LNCaP clone FGC (cell line): Measurements from ENCODE around the gene PBX1.
"Not testable (repeated sequence)": the region's sequence is repeated elsewhere in the genome, so short reads cannot be mapped to it uniquely, and the experiment has no call there.

Experiments
- DNase-seq: peaks from one replicate; pipeline ENCODE4 v3.0.0-alpha.2; 2011; ENCODE audit warnings: low read depth
- H3K4me3 ChIP-seq: 2 replicates; pipeline ENCODE4 v1.5.1; 2011; ENCODE audit warnings: mild to moderate bottlenecking, low read depth, low read length, control low read depth
- TF ChIP-seq, protein P1 (sequence below): IDR thresholded peaks from 2 replicates; pipeline ENCODE4 v1.5.1; 2012; ENCODE audit warnings: mild to moderate bottlenecking; ENCODE audit not compliant: control insufficient read depth, insufficient read depth; ENCODE audit errors: extremely low read depth

PBX1 gene

DNA sequence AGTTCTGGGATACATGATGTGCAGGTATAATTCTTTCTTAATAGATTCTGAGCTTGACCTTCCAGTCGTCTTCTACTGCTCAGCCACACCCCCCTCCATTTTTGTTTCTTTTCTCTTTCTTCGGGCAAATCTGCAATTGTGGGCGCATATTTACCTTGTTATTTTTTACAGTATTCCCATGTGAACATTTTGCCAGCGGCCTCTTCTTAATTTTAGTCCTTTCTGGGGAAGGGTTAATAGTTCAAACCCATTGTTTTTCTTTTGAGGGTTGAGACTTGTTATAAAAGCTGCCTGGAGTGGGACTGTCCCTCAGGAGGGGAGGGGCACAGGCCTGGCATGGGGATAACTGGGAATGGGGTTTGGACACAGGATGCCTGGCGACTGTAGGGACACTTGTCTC lies 40.3 kb downstream of the PBX1 start:
- TF ChIP-seq, protein P1, sequence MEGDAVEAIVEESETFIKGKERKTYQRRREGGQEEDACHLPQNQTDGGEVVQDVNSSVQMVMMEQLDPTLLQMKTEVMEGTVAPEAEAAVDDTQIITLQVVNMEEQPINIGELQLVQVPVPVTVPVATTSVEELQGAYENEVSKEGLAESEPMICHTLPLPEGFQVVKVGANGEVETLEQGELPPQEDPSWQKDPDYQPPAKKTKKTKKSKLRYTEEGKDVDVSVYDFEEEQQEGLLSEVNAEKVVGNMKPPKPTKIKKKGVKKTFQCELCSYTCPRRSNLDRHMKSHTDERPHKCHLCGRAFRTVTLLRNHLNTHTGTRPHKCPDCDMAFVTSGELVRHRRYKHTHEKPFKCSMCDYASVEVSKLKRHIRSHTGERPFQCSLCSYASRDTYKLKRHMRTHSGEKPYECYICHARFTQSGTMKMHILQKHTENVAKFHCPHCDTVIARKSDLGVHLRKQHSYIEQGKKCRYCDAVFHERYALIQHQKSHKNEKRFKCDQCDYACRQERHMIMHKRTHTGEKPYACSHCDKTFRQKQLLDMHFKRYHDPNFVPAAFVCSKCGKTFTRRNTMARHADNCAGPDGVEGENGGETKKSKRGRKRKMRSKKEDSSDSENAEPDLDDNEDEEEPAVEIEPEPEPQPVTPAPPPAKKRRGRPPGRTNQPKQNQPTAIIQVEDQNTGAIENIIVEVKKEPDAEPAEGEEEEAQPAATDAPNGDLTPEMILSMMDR = no peak
- DNase-seq = no peak
- no peak overlapping the region for H3K4me3 ChIP-seq

DNA sequence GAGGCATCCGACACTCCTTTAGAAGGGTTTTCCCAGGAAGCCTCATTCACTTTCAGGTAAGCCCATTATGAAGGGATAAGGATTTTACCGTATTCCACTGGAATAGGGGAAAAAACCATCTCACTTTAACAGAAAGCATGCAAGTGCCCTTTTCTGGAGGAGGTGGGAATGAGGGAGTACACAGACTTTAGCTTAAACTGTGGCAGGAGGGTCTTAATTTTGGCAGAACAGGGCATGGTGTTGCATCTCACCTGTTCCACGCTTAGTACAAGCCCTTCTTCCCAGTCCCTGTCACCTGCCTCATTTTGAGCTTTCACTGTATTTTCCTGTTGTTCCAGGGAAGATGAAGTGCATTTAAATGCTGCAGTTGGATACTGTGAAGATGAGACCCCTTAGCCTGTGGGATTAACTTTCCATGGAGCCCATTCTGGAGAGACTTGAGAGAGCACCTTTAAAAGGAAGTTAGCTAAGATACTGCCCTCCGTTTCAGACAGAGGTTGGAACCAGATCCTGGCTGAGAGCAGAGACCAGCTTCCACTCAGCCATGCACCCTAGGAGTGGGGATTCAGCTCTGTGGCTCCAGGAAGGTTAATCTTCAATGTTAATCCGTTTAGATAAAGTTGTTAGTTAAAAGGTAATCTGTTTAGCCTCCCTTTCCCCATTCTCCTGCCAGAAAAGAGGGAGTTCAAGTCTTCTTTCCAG lies 42.6 kb downstream of the PBX1 start:
- 0 out of 2 replicates have a peak overlapping the region, but pooled peaks have one; percentile 2 for H3K4me3 ChIP-seq
- DNase-seq = no peak
- TF ChIP-seq, protein P1 = no peak

DNA sequence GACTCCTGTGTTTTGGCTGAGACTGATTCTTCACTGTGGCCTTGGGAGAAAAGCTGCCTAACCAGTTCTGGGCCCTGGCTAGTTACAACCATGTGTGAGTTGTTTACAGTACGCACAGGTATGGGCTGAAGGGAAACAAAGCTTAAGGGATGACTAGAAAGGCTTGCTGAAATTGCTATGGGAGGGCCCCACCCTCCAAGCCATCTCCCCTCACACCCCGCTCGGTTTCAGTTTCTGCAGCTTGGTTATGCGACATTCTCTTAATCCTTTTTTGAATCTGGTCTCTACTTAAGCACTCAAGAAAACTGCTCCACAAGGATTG lies 43.1 kb downstream of the PBX1 start:
- peak overlapping the region; percentile 22 for H3K4me3 ChIP-seq
- peak; percentile 96 for DNase-seq
- TF ChIP-seq, protein P1 = no peak

DNA sequence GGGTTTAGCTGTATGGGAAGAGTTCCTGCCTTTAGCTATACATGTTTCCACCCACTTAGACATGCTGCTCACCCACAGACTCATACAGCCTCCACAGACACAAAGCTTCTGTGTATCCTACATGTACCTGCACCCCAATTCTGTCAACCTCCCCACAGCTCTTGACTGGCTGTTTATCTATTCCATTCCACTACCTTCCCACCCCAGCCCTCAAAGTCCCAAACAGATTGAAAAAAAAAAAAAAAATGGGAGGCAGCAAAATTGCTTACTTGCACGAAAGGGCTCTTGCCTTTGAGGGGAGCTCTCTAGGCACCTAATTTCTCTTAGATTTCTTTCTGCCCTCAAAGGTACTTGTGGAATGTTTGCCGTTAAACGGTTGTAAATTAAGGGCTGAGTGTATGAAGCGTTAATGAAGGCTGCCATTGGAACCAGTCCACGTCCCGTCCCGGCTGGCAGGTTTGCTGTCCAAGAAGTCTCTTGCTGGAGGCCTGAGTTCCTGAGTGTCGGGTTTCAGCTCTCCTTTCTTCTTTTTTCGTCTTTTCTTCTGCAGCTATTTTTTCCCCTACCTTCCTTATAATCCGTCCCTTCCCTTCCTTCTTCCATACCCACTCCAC lies 43.6 kb downstream of the PBX1 start:
- TF ChIP-seq, protein P1 = no peak
- H3K4me3 ChIP-seq = peak overlapping the region; percentile 22
- DNase-seq = no peak

DNA sequence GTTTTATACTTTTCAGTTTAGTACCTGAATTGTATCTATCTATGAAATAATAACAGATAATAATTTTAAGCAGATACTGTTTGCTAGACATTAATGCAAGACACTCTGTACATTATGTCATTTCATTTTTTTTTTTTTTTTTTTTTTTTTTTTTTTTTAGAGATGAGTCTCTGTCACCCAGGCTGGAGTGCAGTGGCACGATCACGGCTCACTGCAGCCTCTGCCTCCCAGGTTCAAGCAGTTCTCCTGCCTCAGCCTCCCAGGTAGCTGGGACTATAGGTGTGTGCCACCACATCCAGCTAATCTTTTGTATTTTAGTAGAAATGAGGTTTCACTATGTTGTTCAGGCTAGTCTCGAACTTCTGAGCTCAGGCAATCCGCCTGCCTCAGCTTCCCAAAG lies 44.8 kb downstream of the PBX1 start:
- not testable (repeated sequence) for DNase-seq, H3K4me3 ChIP-seq

DNA sequence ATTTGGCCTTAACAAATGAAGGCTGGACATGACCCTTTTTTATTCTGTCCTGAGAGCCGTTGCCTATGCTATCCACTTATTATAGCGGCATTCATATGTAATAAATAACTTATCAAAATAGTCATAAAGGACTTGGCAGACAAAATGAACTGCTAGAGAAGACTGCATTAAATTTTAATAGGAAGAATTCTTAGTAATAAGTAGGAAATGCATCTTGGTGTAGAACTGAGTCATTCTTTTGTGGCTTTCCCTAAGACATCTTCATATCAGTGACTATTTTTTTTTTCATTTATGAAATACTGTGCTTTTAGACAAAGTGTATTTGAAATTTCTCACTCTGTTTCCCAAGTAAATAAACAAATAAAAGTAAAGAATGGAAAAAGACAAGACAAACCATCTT lies 45.6 kb downstream of the PBX1 start:
- TF ChIP-seq, protein P1 = no peak
- H3K4me3 ChIP-seq = no peak overlapping the region
- DNase-seq = no peak

DNA sequence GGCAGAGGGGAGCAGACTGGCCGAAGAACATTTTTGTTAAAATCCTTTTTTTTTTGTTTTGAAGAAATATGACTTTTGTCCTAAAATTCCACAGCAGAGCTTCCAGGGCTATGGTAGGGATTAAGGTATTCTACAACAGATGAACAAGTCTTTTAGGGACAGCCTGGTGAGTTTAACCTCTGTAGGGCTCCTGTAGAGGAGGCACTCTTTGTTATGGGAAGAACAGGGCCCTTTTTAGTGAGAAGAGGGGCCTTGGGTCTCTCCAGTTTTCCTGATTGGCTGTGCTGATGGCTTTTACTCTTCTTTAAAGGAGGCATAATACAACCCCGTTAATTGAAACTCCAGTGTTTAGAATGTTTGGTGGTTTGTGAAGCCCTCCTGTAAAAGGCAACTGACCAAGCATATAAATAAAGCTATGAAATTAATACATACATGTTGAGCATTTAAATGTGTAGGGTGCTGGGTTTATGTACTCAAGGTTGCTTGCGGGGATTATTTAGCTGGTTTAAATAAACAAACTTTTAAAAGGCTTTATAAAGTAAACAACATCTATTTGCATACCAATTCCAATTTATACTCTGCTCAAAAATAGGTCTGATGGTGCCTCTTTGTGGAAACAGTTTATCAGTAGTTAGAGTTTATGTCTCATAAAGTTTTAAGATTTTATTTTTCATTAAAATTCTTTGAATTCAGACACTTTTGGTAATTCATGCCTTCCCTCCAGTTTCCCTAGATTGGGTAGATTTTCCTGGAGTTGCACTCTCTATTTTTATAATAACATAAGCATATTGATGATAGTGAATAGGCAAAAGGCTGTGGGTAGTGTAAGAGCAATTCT lies 46.5 kb downstream of the PBX1 start:
- no peak overlapping the region for H3K4me3 ChIP-seq
- TF ChIP-seq, protein P1 = peak; percentile 32; the same call in 1 of the 2 replicates
- peak; percentile 64 for DNase-seq
